Stimulated activated CD4-positive, alpha-beta T cell treated with anti-CD3 and anti-CD28 coated beads, TNF-alpha, amount 100 ng/mL, for 48 hours (primary cell): ENCODE data around the gene PILRA.
"Not testable (repeated sequence)": the region's sequence is repeated elsewhere in the genome, so short reads cannot be mapped to it uniquely, and the experiment has no call there.

Experiments
- DNase-seq, 3 donors: peaks; one replicate each; pipeline ENCODE4 v3.0.0-alpha.2; 2020; ENCODE audit warnings: low read depth in 3 of 3

PILRA gene

GRCh38 chr7:100373261-100373831 is at the start of gene PILRA:
TSS of gene PILRA (plus strand) at chr7:100373487. CDS start at chr7:100373657, 170 bp downstream.
- DNase-seq = no peak

GRCh38 chr7:100324194-100324593 is 49.1 kb upstream of the PILRA start:
- not testable (repeated sequence) for DNase-seq

GRCh38 chr7:100325671-100326070 is 47.6 kb upstream of the PILRA start:
- DNase-seq = not testable (repeated sequence)

GRCh38 chr7:100326914-100327313 is 46.4 kb upstream of the PILRA start:
- not testable (repeated sequence) for DNase-seq

- peak; percentile 67 to 81 (median 69) for DNase-seq
These were observed 37.5 kb upstream of the PILRA start for GRCh38 chr7:100335566-100336466.

- DNase-seq = not testable (repeated sequence)
These were observed 35.1 kb upstream of the PILRA start for GRCh38 chr7:100338083-100338696.

GRCh38 chr7:100341286-100341685 is 32.0 kb upstream of the PILRA start:
- DNase-seq = not testable (repeated sequence)

- DNase-seq = no peak
These were observed 30.5 kb upstream of the PILRA start for GRCh38 chr7:100342765-100343164.

GRCh38 chr7:100344124-100344559 is 29.1 kb upstream of the PILRA start:
- DNase-seq = not testable (repeated sequence)

- DNase-seq = peak; percentile 52 to 77 (median 65)
These were observed 28.6 kb upstream of the PILRA start for GRCh38 chr7:100344560-100345287.

- DNase-seq = peak in 2 of 3 donors; percentile 41 to 48
These were observed 28.0 kb upstream of the PILRA start for GRCh38 chr7:100345288-100345672.

- DNase-seq = no peak
These were observed 26.4 kb upstream of the PILRA start for GRCh38 chr7:100346921-100347320.

- no peak for DNase-seq
These were observed 24.5 kb upstream of the PILRA start for GRCh38 chr7:100348805-100349204.

GRCh38 chr7:100349757-100350156 is 23.5 kb upstream of the PILRA start:
- DNase-seq = no peak

- DNase-seq = no peak
These were observed 21.6 kb upstream of the PILRA start for GRCh38 chr7:100351657-100352058.

- DNase-seq = not testable (repeated sequence)
These were observed 21.0 kb upstream of the PILRA start for GRCh38 chr7:100352230-100352781.

GRCh38 chr7:100352984-100353684 is 20.2 kb upstream of the PILRA start:
- no peak for DNase-seq

- no peak for DNase-seq
These were observed 19.5 kb upstream of the PILRA start for GRCh38 chr7:100353685-100354330.

GRCh38 chr7:100356416-100357068 is 16.7 kb upstream of the PILRA start:
- no peak for DNase-seq

- no peak for DNase-seq
These were observed 16.1 kb upstream of the PILRA start for GRCh38 chr7:100357131-100357561.
